Measurements from ENCODE around the gene WIPI1.

WIPI1 gene

DNA sequence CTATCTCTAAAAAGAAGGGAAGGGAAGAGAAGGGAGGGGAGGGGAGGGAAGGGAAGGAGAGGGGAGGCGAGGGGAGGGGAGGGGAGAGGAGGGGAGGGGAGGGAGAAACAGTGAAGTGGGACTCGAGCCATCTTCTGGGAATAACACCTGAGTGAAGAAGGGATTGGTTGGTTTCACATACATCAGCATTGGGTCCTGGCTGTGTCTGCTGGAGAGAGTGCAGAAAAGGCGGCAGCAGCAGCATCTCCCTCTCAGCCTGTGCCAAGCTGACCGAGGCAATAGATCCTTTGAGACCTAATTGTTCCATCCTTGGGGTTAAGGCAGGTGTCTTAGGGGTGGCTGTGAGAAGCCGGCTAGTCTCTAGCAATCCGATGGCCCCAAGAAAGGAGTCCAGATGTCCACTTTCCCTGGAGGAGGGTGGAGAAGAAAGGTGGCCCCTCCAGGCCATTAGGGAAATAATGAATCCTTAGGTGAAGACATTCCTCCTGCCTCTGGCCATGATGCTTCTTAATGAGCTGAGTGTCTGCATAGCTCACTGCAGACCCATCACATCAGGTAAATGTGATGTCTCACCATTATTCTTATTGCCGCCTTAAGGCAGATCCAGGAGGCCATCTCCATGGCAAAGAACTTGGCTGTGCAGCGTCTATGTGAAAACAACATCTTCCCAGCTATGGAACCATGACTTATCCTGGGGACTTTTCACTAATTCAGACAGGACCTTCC, 71.6 kb downstream of the WIPI1 start:
- H3K4me3 ChIP-seq (ENCODE audit: low read length) = no peak overlapping the region
- TF ChIP-seq, protein P1, sequence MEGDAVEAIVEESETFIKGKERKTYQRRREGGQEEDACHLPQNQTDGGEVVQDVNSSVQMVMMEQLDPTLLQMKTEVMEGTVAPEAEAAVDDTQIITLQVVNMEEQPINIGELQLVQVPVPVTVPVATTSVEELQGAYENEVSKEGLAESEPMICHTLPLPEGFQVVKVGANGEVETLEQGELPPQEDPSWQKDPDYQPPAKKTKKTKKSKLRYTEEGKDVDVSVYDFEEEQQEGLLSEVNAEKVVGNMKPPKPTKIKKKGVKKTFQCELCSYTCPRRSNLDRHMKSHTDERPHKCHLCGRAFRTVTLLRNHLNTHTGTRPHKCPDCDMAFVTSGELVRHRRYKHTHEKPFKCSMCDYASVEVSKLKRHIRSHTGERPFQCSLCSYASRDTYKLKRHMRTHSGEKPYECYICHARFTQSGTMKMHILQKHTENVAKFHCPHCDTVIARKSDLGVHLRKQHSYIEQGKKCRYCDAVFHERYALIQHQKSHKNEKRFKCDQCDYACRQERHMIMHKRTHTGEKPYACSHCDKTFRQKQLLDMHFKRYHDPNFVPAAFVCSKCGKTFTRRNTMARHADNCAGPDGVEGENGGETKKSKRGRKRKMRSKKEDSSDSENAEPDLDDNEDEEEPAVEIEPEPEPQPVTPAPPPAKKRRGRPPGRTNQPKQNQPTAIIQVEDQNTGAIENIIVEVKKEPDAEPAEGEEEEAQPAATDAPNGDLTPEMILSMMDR (conservative IDR thresholded peaks at IDR 0.05; ENCODE audit: low read depth, low read length) = no peak
- no peak for DNase-seq (ENCODE audit: low read depth)

DNA sequence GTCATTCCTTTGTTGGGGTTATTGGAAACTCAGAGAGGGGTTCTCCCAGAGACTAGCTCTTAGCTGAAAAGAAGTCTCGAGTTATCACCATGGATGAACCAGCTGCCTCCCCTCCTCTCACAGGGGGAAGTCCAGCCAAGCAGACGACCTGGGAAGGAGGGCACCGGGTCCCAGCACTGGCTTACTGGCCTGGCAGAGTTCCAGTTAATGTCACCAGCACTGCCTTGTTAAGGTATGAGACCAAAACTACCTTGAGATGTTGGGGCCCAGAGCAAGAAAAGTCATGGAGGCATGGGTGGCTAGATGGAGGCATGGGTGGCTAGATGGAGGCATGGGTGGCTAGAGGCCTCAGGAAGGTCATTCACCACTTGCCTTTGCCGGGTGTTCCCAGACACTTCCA, 72.4 kb downstream of the WIPI1 start:
- TF ChIP-seq, protein P1 (conservative IDR thresholded peaks at IDR 0.05; ENCODE audit: low read depth, low read length) = no peak
- no peak for DNase-seq (ENCODE audit: low read depth)
- H3K4me3 ChIP-seq (ENCODE audit: low read length) = no peak overlapping the region

DNA sequence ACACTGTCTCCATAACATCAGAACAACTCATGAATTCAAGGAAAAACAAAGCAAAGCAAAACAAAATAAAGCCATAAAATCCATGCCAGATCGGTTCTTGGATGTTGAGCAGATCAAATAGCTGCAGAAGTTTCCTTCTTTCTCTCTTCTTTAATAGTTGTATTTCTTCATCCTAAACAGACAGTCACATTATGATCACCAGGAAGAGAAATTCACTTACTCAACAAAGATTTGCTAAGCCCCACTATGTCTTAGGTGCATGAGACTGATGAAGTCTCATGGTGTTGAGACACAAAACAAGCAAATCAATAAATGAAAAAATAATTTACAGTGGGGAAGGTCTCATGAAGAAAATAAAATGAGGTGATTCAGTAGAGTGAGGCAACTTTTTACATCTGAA, 72.8 kb downstream of the WIPI1 start:
- TF ChIP-seq, protein P1 (conservative IDR thresholded peaks at IDR 0.05; ENCODE audit: low read depth, low read length) = no peak
- DNase-seq (ENCODE audit: low read depth) = no peak
- H3K4me3 ChIP-seq (ENCODE audit: low read length) = no peak overlapping the region

DNA sequence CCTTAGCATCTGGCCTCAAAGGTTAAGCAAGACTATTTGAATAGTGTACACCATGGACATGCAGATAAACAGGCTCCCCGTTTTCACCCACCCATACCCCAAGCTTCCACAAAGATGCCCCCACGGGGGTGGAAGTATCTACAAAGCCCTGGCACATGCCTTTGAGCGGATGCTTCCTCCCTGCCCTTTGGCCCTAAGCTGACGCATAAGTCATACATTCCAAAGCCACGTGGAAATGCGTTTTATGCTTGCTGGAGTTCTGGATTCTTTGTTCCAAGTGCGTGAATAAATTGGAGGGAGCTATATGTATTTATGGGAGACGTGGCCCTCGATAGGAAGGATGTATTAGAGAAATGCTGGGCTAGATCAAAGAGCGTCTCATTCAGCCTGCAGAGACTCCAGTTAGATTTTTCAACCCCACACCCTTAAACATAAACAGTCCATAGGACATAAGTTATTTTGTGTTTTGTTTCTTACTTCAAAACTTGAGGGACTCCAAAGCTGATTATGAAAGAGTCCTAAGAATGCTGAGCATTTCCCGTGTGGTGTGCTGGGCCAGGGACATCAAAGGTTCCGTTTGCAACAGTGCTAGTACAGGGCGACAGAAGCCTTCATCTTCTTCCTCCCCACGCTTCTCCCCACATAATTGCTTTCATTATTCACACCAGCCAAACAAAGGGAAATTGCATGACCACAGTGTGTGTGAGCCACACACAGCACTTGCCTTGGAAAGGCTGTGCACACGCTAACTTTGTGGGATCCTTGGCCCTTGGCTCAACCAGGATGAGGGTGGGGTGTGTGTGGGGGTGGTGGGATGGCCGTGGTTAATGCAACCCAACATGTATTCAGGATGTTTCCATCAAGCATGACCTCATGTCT, 73.6 kb downstream of the WIPI1 start:
- TF ChIP-seq, protein P1 (conservative IDR thresholded peaks at IDR 0.05; ENCODE audit: low read depth, low read length) = no peak
- H3K4me3 ChIP-seq (ENCODE audit: low read length) = no peak overlapping the region
- peak; percentile 86 for DNase-seq (ENCODE audit: low read depth)

DNA sequence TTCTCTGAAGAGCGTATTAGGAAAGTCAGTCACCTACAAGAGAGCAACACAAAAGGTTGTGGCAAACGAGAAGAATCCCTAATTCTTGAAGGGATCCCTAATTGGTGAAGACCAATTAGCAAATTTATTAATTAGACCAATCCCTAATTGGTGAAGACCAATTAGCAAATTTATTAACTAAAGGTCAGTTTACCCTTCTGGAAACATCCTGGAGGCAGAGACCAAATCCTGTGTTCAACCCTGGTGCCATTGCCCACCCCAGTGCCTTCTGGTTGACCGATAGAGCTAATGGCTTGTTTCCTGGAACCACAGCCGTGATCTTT, 74.2 kb downstream of the WIPI1 start:
- no peak for DNase-seq (ENCODE audit: low read depth)
- H3K4me3 ChIP-seq (ENCODE audit: low read length) = no peak overlapping the region
- TF ChIP-seq, protein P1 (conservative IDR thresholded peaks at IDR 0.05; ENCODE audit: low read depth, low read length) = no peak

DNA sequence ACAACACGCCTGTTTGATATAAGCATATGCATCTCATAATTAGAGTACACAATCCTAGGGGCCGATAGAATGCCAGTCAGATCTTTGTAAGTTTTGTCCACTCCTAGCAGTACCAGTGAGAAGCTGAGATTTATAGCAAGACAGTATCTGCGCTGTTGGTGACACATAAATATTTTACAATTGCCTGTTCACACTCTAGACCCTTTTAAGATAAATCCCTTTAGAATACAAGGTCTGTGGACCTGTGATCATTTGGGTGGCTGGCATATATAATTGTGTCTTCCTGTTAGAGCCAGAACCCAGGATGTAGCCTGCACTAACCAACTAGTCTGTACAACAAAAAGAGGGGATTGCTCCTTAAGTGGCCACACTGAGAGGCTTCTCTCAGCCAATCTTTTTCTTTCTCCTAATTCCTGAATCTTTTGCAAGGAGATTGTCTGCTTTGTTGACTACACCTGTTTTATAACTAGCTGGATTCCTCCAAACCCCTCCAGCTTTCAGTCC, 74.7 kb downstream of the WIPI1 start:
- TF ChIP-seq, protein P1 (conservative IDR thresholded peaks at IDR 0.05; ENCODE audit: low read depth, low read length) = no peak
- H3K4me3 ChIP-seq (ENCODE audit: low read length) = no peak overlapping the region
- DNase-seq (ENCODE audit: low read depth) = no peak

Measured in retinal pigment epithelial cell (primary cell).